HG03520 (cell line): ENCODE results near the gene ALDH1L1.

Experiments used
- ATAC-seq: cut with Tn5 transposase; IDR thresholded peaks from one replicate; pipeline ENCODE4 v1.9.1; 2021; ENCODE audit warnings: mild to moderate bottlenecking, moderate library complexity; ENCODE audit not compliant: unreplicated experiment

The ALDH1L1 gene

DNA sequence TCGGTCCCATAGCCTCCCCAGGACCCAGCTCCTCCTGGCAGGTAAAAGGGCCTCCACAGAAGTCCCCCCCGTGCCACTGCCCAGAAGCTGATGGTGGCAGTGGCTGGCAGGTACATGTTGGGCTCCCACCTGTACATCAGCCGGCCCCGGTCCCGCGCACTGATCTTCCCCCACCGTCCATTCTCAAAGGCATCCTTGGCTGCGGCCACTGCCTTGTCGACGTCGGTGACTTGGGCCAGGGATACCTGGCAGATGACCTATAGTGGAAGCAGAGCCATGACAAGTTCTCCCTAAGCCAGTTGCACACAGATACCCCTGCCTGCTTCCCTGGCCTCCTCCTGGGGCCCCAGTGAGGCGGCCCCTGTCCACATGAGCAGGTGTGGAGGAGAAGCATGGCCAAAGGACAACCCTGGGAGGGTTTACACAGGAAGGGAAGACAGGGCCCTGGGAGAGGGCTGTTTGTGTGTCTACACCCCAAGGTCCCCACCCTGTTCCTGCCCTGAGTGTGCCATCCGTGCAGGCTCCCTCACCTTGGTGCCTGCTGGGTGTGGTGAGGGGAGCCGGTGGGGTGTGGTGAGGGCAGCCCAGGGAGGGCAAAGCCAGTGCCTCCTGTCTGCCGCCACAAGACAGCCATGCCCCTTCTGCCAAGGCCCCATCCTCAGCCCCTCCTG, 44.8 kb downstream of the ALDH1L1 start:
- no peak for ATAC-seq

- ATAC-seq, result no peak
Measured at GRCh38 chr3:126135071-126135405, 45.3 kb downstream of the ALDH1L1 start.

DNA sequence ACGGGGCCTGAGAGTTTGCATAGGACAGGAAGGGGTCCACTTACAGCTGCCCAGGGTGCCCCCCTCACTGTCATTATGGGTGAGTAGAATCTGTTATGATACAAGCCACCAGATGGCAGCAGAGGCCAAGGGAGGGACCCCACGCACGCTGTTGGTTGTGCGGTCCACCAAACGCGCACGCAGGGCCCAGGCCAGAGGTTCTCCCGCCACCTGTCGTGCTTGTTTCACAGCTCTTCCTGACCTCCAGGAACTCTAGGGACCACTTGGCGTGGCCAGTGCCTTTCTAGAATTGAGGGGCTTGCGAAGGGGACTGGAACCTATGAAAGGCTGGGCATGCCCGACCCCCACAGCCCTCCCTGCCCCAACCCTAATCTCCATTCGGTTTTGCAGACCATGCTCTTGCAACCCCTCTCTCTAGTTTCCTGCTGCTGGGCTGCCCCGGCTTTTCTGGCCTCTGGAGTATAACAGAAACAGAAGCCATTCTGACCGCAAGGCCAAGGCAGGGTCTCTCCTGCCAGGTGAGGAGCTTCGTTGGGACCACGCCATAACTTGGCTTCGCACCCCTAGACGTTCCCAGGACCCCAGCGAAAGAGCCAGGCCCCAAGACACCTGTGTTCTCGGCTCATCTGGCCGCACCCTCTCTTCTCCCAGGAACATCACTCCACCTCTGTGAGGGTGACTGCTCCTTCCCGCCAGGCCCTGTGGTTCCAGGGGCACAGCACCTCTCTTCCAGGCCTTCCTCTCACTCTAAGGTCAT, 46.0 kb downstream of the ALDH1L1 start:
- no peak for ATAC-seq

DNA sequence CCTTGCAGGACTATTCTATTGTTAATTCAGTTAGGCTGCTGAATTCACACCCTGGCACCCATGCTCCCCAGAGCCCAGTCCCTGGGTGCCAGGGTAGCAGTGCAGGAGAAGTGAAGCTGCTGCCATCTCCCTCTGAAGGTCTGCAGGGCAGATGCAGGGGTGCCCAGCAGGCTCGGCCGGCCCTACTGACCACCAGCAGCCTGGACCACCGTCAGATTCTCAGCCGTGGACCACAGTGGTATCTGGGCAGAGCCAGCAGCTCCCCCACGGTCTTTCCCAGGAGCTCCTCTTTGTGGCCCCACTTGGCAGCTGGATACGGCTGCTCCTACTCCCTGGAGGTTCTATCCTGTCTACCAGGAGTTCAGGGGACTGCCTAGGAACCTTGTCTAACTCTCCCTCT, 46.8 kb downstream of the ALDH1L1 start:
- ATAC-seq, result no peak

DNA sequence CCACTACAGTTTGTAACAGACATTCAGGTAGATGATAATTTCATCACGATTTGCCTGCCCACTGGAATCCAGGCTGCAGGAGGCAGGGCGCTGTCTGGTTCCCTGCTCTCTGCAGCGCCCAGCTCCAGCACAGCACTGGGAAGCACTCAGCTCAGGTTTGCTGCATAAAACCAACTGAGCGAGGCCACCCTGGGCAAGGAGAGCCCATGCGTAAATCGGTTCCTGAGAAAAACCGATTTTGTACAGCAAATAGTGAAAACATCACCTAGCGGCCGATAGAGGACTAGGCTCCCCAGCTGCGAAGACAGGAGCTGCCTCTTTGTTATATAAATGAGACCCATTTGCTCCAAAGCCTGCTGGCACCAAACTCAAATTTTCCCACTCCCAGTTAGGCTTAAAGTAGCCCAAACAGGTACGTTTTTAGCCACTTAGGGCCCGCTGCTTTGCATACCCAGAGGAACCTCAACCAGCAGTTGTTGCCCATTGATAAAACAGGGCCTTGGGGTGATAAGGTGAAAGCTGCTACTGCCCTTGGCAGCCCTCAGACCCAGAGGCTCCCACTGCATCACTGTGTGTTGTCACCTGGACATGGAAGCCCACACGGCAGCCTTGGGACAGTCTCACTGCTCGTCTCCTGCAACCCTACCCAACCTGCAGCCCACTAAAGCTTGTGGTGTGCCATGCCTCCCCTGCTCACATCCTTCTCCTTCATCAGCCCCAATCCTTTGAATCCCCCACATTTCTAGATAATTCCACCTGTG, 47.5 kb downstream of the ALDH1L1 start:
- ATAC-seq, result no peak

GRCh38 chr3:126131881-126132750, 48.3 kb downstream of the ALDH1L1 start:
- ATAC-seq, result no peak

- no peak for ATAC-seq
Measured at GRCh38 chr3:126130981-126131745, 49.2 kb downstream of the ALDH1L1 start.

- ATAC-seq, result no peak
Measured at GRCh38 chr3:126130081-126130855, 50.1 kb downstream of the ALDH1L1 start.

GRCh38 chr3:126129398-126129891, 50.9 kb downstream of the ALDH1L1 start:
- no peak for ATAC-seq

DNA sequence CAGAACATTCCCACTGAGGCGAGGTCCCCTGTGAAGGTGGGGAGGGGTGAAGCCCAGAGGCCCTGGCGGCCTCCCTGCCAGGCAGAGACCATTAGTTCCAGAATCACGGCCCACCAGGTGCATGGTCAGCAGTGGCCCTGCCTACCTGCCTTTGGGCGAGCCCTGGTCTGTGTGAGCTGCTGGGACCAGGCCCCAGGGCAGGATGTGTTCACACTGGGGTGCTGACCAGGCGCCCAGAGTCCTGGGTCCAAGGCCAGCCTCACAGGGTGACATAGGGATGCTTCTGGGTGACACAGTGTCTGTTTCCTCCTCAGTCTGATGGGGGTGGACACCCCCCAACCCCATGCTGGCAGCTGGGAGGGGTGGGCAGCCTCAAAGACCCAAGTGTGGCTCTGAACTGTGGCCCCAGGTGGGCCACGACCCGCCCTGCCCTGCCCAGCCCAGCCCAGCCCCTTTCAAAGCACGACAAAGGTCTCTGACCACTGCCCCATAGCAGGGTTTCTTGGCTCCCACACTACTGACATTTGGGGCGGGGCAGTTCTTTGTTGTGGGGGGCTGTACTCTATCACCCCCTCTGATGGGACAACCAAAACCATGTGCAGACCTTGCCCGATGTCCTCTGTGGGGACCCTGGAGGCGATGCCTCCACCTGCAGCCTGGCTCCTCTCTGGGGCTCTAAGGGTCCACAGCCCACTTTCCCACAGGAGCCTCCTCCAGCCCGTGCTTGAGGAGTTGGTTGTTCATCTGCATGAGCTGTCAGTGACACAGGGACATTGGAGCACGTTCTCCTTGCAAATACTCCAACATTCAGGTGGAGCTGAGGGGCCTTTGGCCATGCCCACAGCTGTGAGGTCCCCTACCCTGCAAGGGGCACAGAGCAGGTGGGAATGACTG, 51.6 kb downstream of the ALDH1L1 start:
- no peak for ATAC-seq

DNA sequence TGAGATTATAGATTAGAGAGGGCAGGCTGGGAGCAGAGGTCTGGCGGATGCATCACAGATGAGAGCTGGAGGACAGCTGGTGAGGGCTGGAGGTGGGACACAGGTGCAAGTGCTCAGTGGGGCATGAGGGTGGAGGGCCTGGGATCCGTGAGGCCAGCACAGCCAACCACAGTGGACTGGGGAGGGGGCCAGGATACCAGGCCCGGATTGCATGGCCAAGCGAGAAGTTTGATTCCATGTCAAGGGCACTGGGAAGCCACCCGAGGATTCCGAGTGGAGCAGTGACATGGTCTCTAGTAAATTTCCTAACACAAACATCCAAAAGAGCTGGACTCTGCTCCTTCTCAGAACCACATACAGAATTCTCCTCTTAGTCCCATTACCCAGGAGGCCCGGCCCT, 52.5 kb downstream of the ALDH1L1 start:
- no peak for ATAC-seq

DNA sequence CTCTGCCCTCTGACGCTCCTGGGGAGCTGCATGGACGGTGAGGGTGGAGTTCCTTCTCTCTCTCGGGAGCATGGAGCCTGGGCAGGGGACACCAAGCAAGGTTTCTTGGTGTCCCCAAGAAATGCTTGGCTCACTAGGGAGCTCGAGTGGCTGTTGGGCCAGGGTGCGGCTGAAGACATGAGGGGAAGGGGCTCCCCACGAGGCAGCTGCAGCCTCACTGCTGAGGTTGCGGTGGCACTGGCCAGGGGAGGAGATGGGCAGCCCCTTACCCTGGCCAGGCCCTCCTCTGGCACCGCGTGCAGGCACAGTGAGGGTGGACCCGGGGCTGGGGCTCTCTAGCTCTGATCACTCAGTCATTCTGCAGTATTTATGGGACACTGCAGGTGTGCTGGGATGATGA, 52.9 kb downstream of the ALDH1L1 start:
- no peak for ATAC-seq

GRCh38 chr3:126126811-126127431, 53.5 kb downstream of the ALDH1L1 start:
- ATAC-seq, result no peak

DNA sequence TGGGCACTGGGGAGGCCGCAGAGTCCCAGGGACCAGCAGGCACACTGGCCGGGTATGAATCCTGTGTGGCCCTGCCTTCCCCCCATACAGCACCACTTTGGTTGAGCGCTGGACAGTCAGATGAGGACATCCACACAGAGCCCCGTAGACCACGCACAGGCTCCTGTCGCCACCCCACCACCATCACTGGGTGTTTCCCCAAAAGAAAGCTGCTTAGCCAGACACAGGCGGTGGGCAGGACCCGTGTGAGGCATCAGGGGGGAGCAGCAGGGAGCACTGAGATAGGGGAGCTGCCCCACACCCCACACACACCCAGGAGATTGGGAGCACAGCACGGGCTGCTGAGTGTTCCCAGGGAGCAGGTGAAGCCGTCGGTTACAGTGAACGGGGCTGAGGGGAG, 54.1 kb downstream of the ALDH1L1 start:
- no peak for ATAC-seq

GRCh38 chr3:126125781-126126251, 54.6 kb downstream of the ALDH1L1 start:
- no peak for ATAC-seq

DNA sequence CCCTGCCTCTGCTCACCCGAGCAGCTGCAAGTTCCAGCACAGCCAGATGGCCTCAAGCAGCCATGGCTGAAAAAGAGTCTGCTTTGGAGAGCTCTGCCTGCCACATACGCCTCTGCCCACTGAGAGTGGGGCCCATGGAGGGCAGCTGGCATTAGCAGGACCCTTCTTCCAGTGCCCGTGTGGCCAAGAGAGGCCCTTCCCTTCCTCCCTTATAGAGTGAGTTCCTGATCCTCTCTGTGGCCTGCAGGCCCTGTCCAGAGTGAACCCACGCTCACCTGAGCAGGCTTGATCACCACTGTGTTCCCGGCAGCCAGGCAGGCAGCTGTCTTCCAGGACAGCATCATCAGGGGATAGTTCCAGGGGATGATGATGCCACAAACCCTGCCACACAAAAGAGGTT, 55.0 kb downstream of the ALDH1L1 start:
- ATAC-seq, result no peak

GRCh38 chr3:126124896-126125295, 55.5 kb downstream of the ALDH1L1 start:
- ATAC-seq, result no peak
